T1000 (cell line): ENCODE results near the gene LRRC28.

ENCODE experiments used
- DNase-seq: peaks from one replicate; lab custom pipeline; 2025; ENCODE audit warnings: mixed read lengths; lab: John Stamatoyannopoulos, UW

Gene LRRC28

GRCh38 chr15:99435113-99435695, 183.9 kb downstream of the LRRC28 start:
- DNase-seq = no peak

GRCh38 chr15:99435877-99436541, 184.7 kb downstream of the LRRC28 start:
- no peak for DNase-seq

GRCh38 chr15:99436542-99437314, 185.4 kb downstream of the LRRC28 start:
- DNase-seq = no peak

- DNase-seq = no peak
Measured at GRCh38 chr15:99437315-99438223, 186.3 kb downstream of the LRRC28 start.

GRCh38 chr15:99438224-99438585, 186.9 kb downstream of the LRRC28 start:
- no peak for DNase-seq

GRCh38 chr15:99438691-99439523, 187.6 kb downstream of the LRRC28 start:
- DNase-seq = no peak

- DNase-seq = no peak
Measured at GRCh38 chr15:99439524-99439835, 188.2 kb downstream of the LRRC28 start.

- no peak for DNase-seq
Measured at GRCh38 chr15:99440029-99440428, 188.7 kb downstream of the LRRC28 start.
